Subcutaneous adipose tissue (tissue), 4 donors: Measurements from ENCODE around the gene RNF151. TPM values are rescaled to one million over a fixed set of nuclear protein-coding genes. Genes with fewer than 3 reads are reported as not detected.

Experiments used
- small RNA-seq: library from RNA; depleted of rRNA; stranded (forward); fragments of <200 nt; gene quantifications from one replicate; pipeline ENCODE3, GENCODE V24; 2016
- total RNA-seq, 4 donors: library from RNA; depleted of rRNA; stranded (reverse); fragments of >200 nt; gene quantifications; one replicate each; pipeline ENCODE4 v1.1.0, GENCODE V29; 2016
- TF ChIP-seq, protein P1 (sequence below): fragments of 450-650 bp; IDR thresholded peaks from one replicate; pipeline ENCODE4 v1.5.1; 2016; ENCODE audit warnings: low read depth, mild to moderate bottlenecking, control low read depth, antibody characterized with exemption, moderate library complexity

The RNF151 gene
- total RNA-seq, 4 donors from 2014 or later = not detected

GRCh38 chr16:2013527-2013926 is 46.9 kb downstream of the RNF151 start:
- TF ChIP-seq, protein P1, sequence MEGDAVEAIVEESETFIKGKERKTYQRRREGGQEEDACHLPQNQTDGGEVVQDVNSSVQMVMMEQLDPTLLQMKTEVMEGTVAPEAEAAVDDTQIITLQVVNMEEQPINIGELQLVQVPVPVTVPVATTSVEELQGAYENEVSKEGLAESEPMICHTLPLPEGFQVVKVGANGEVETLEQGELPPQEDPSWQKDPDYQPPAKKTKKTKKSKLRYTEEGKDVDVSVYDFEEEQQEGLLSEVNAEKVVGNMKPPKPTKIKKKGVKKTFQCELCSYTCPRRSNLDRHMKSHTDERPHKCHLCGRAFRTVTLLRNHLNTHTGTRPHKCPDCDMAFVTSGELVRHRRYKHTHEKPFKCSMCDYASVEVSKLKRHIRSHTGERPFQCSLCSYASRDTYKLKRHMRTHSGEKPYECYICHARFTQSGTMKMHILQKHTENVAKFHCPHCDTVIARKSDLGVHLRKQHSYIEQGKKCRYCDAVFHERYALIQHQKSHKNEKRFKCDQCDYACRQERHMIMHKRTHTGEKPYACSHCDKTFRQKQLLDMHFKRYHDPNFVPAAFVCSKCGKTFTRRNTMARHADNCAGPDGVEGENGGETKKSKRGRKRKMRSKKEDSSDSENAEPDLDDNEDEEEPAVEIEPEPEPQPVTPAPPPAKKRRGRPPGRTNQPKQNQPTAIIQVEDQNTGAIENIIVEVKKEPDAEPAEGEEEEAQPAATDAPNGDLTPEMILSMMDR = no peak

- TF ChIP-seq, protein P1 = no peak
These were observed 48.7 kb downstream of the RNF151 start for GRCh38 chr16:2015117-2015946.

DNA sequence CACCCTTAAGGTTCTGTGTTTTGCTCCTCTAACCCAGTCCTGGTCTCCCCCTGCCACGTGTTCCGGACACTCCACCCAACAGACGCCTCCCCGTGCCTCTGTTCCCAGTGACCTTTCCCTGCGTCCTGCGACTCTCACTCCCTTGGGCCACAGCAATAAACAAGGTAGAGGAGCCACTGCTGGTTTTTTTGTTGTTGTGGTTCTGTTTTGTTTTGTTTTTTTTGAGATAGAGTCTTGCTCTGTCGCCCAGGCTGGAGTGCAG is 49.2 kb downstream of the RNF151 start:
- TF ChIP-seq, protein P1 = no peak

- TF ChIP-seq, protein P1 = no peak
These were observed 49.8 kb downstream of the RNF151 start for GRCh38 chr16:2016407-2016922.

Small RNAs within 50 kb of the gene (small RNA-seq; reads per million reads assigned to genes)
- gene AC005363.2 (not detected), gene RN7SL219P (not detected), gene SNORA10 (not detected), gene SNORA64 (not detected)

Other genes starting within 250 kb of the RNF151 start
- 100 to 1,000 TPM in 1 of 4 donors, 10 to 100 TPM in 3; 34.1 to 102 (median 62.8) TPM for gene NME3, start 195.3 kb upstream of the RNF151 start, total RNA-seq
- 10 to 100 TPM in 1 of 4 donors, 1 to 10 TPM in 3; 2.3 to 13.8 (median 5.2) TPM for gene EME2, start 194.0 kb upstream of the RNF151 start, total RNA-seq
- 10 to 100 TPM; 34.1 to 62.4 (median 57.2) TPM for gene MRPS34, start 193.7 kb upstream of the RNF151 start, total RNA-seq
- 100 to 1,000 TPM in 1 of 4 donors, 10 to 100 TPM in 3; 14.7 to 102 (median 64.5) TPM for gene SPSB3, start 184.3 kb upstream of the RNF151 start, total RNA-seq
- gene NUBP2, start 183.9 kb upstream of the RNF151 start, total RNA-seq = 10 to 100 TPM; 17.0 to 77.2 (median 49.7) TPM
- gene IGFALS, start 173.2 kb upstream of the RNF151 start, total RNA-seq = under 1 TPM in 1 of 4 donors, not detected in 3; 0.66 TPM
- 100 to 1,000 TPM in 2 of 4 donors, 10 to 100 TPM in 2; 50.4 to 121 (median 108) TPM for gene HAGH, start 140.0 kb upstream of the RNF151 start, total RNA-seq
- gene FAHD1, start 139.7 kb upstream of the RNF151 start, total RNA-seq = 10 to 100 TPM; 25.4 to 42.0 (median 30.8) TPM
- not detected for gene MEIOB, start 94.7 kb upstream of the RNF151 start, total RNA-seq
- not detected for gene HS3ST6, start 48.4 kb upstream of the RNF151 start, total RNA-seq
- 10 to 100 TPM; 11.2 to 30.0 (median 18.1) TPM for gene MSRB1, start 23.7 kb upstream of the RNF151 start, total RNA-seq
- gene RPL3L, start 12.2 kb upstream of the RNF151 start, total RNA-seq = not detected
- gene NDUFB10, start 7.3 kb upstream of the RNF151 start, total RNA-seq = 100 to 1,000 TPM; 120 to 198 (median 186) TPM
- 1,000 to 10,000 TPM; 1,492 to 1,850 (median 1,797) TPM for gene RPS2, start 2.0 kb upstream of the RNF151 start, total RNA-seq
- 10 to 100 TPM; 20.9 to 30.6 (median 26.6) TPM for gene TBL3, start 5.2 kb downstream of the RNF151 start, total RNA-seq
- gene NOXO1, start 14.6 kb downstream of the RNF151 start, total RNA-seq = not detected
- 10 to 100 TPM in 3 of 4 donors, 1 to 10 TPM in 1; 9.1 to 17.4 (median 16.1) TPM for gene GFER, start 17.3 kb downstream of the RNF151 start, total RNA-seq
- gene SYNGR3, start 23.1 kb downstream of the RNF151 start, total RNA-seq = not detected
- gene ZNF598, start 43.0 kb downstream of the RNF151 start, total RNA-seq = 10 to 100 TPM; 13.9 to 45.0 (median 15.0) TPM
- gene NPW, start 52.9 kb downstream of the RNF151 start, total RNA-seq = not detected
- 100 to 1,000 TPM in 1 of 4 donors, 10 to 100 TPM in 3; 15.1 to 140 (median 48.9) TPM for gene NHERF2, start 60.0 kb downstream of the RNF151 start, total RNA-seq
- 10 to 100 TPM in 2 of 4 donors, 1 to 10 TPM in 2; 6.5 to 21.7 (median 12.0) TPM for gene NTHL1, start 81.0 kb downstream of the RNF151 start, total RNA-seq
- gene TSC2, start 81.1 kb downstream of the RNF151 start, total RNA-seq = 100 to 1,000 TPM in 1 of 4 donors, 10 to 100 TPM in 3; 31.1 to 110 (median 50.2) TPM
- 100 to 1,000 TPM in 2 of 4 donors, 10 to 100 TPM in 2; 40.1 to 318 (median 76.1) TPM for gene PKD1, start 169.0 kb downstream of the RNF151 start, total RNA-seq
- 1 to 10 TPM in 1 of 4 donors, not detected in 3; 3.0 TPM for gene RAB26, start 181.8 kb downstream of the RNF151 start, total RNA-seq
- 10 to 100 TPM; 19.1 to 45.0 (median 31.1) TPM for gene TRAF7, start 188.9 kb downstream of the RNF151 start, total RNA-seq
- gene CASKIN1, start 229.7 kb downstream of the RNF151 start, total RNA-seq = not detected
- 10 to 100 TPM; 29.3 to 58.8 (median 38.0) TPM for gene MLST8, start 238.6 kb downstream of the RNF151 start, total RNA-seq
- gene BRICD5, start 244.0 kb downstream of the RNF151 start, total RNA-seq = 1 to 10 TPM in 3 of 4 donors, under 1 TPM in 1; 0.66 to 6.0 (median 4.1) TPM
- 10 to 100 TPM in 3 of 4 donors, 1 to 10 TPM in 1; 7.7 to 21.1 (median 10.3) TPM for gene PGP, start 248.0 kb downstream of the RNF151 start, total RNA-seq